ENCODE data around the gene APOBR. TPM values are rescaled to one million over a fixed set of nuclear protein-coding genes. Genes with fewer than 3 reads are reported as not detected.
A peak's percentile ranks its signal among the peaks of the same experiment; 100 is the strongest.

APOBR gene
- total and polyA plus RNA-seq, 2 of the 13 experiments (the other 11 are each of a cell fraction or from before 2014, with no cell fraction given): 0.03 TPM; not detected in 1

DNA sequence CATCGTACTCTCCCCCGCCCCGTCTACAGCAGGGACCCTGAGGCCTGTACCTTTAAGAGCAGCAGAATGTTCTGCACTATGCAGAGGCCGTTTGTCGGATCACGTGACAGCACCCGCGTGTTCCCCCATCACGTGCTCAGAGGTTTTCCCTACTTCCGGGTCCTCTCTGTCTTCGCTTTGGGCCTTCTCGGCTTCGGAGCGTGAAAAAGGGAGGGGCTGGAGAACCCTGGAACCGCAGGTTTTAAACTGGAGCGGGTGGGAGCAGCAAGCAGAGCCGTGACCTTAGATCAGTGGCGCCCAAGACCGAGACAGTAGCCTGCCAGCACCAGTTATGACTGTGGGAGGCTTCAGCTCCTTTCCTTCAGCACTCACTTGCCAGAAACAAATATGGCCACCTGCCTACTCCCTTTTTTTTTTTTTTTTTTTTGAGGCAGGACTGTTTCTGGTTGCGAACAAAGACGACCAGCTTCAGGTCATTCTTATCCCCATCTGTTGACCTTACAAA lies 2.4 kb upstream of the APOBR start, which contains the start of gene CLN3 (continued):
- TF ChIP-seq, protein P1, sequence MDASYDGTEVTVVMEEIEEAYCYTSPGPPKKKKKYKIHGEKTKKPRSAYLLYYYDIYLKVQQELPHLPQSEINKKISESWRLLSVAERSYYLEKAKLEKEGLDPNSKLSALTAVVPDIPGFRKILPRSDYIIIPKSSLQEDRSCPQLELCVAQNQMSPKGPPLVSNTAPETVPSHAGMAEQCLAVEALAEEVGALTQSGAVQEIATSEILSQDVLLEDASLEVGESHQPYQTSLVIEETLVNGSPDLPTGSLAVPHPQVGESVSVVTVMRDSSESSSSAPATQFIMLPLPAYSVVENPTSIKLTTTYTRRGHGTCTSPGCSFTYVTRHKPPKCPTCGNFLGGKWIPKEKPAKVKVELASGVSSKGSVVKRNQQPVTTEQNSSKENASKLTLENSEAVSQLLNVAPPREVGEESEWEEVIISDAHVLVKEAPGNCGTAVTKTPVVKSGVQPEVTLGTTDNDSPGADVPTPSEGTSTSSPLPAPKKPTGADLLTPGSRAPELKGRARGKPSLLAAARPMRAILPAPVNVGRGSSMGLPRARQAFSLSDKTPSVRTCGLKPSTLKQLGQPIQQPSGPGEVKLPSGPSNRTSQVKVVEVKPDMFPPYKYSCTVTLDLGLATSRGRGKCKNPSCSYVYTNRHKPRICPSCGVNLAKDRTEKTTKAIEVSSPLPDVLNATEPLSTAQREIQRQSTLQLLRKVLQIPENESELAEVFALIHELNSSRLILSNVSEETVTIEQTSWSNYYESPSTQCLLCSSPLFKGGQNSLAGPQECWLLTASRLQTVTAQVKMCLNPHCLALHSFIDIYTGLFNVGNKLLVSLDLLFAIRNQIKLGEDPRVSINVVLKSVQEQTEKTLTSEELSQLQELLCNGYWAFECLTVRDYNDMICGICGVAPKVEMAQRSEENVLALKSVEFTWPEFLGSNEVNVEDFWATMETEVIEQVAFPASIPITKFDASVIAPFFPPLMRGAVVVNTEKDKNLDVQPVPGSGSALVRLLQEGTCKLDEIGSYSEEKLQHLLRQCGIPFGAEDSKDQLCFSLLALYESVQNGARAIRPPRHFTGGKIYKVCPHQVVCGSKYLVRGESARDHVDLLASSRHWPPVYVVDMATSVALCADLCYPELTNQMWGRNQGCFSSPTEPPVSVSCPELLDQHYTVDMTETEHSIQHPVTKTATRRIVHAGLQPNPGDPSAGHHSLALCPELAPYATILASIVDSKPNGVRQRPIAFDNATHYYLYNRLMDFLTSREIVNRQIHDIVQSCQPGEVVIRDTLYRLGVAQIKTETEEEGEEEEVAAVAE (CRISPR knock-in tag; IDR thresholded peaks at IDR 0.05; ENCODE audit: borderline replicate concordance): peak; percentile 53; the same call in 1 of the 2 replicates
- TF ChIP-seq MIER3 (CRISPR knock-in tag; IDR thresholded peaks at IDR 0.05; ENCODE audit: borderline replicate concordance) (peak; percentile 40; the same call in 1 of the 2 replicates), PRMT3 (CRISPR knock-in tag; IDR thresholded peaks at IDR 0.05; ENCODE audit: borderline replicate concordance, low read depth) (no peak), CBX5 (CRISPR knock-in tag; IDR thresholded peaks at IDR 0.05; ENCODE audit: borderline replicate concordance) (0 out of 2 replicates have a peak, but pooled peaks have one; percentile 34), SALL2 (CRISPR knock-in tag; IDR thresholded peaks at IDR 0.05) (no peak; the same call in 1 of the 2 replicates), ZNF451 (CRISPR knock-in tag; IDR thresholded peaks at IDR 0.05) (no peak), JUN (CRISPR knock-in tag; IDR thresholded peaks at IDR 0.05) (no peak), ZNF614 (CRISPR knock-in tag; IDR thresholded peaks at IDR 0.05; ENCODE audit: borderline replicate concordance) (peak; percentile 73), ZNF781 (CRISPR knock-in tag; IDR thresholded peaks at IDR 0.05; ENCODE audit: borderline replicate concordance, not compliant biosample characterization) (no peak), RNF2 (conservative IDR thresholded peaks at IDR 0.05; ENCODE audit: low read depth) (peak; percentile 96), NFKBIZ (CRISPR knock-in tag; IDR thresholded peaks at IDR 0.05) (no peak), REL (CRISPR knock-in tag; conservative IDR thresholded peaks at IDR 0.05) (no peak), FOXM1 (CRISPR knock-in tag; IDR thresholded peaks at IDR 0.05) (no peak), ZNF292 (CRISPR knock-in tag; IDR thresholded peaks at IDR 0.05; ENCODE audit: borderline replicate concordance, low read depth) (no peak), ZNF33B (CRISPR knock-in tag; IDR thresholded peaks at IDR 0.05) (no peak), XRCC5 (optimal IDR thresholded peaks at IDR 0.05; ENCODE audit: low read length) (no peak), PHF21A (CRISPR knock-in tag; IDR thresholded peaks at IDR 0.05) (peak; percentile 71; the same call in 1 of the 2 replicates), ZNF720 (CRISPR knock-in tag; IDR thresholded peaks at IDR 0.05) (no peak), ZNF317 (CRISPR knock-in tag; IDR thresholded peaks at IDR 0.05) (no peak; the same call in 1 of the 2 replicates)
- TF ChIP-seq, protein P2, sequence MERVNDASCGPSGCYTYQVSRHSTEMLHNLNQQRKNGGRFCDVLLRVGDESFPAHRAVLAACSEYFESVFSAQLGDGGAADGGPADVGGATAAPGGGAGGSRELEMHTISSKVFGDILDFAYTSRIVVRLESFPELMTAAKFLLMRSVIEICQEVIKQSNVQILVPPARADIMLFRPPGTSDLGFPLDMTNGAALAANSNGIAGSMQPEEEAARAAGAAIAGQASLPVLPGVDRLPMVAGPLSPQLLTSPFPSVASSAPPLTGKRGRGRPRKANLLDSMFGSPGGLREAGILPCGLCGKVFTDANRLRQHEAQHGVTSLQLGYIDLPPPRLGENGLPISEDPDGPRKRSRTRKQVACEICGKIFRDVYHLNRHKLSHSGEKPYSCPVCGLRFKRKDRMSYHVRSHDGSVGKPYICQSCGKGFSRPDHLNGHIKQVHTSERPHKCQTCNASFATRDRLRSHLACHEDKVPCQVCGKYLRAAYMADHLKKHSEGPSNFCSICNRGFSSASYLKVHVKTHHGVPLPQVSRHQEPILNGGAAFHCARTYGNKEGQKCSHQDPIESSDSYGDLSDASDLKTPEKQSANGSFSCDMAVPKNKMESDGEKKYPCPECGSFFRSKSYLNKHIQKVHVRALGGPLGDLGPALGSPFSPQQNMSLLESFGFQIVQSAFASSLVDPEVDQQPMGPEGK (CRISPR knock-in tag; IDR thresholded peaks at IDR 0.05): peak; percentile 45; the same call in 1 of the 2 replicates
- TF ChIP-seq, protein P3, sequence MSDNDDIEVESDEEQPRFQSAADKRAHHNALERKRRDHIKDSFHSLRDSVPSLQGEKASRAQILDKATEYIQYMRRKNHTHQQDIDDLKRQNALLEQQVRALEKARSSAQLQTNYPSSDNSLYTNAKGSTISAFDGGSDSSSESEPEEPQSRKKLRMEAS (IDR thresholded peaks at IDR 0.05): peak; percentile 97
- TF ChIP-seq, protein P4, sequence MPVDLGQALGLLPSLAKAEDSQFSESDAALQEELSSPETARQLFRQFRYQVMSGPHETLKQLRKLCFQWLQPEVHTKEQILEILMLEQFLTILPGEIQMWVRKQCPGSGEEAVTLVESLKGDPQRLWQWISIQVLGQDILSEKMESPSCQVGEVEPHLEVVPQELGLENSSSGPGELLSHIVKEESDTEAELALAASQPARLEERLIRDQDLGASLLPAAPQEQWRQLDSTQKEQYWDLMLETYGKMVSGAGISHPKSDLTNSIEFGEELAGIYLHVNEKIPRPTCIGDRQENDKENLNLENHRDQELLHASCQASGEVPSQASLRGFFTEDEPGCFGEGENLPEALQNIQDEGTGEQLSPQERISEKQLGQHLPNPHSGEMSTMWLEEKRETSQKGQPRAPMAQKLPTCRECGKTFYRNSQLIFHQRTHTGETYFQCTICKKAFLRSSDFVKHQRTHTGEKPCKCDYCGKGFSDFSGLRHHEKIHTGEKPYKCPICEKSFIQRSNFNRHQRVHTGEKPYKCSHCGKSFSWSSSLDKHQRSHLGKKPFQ (CRISPR knock-in tag; IDR thresholded peaks at IDR 0.05; ENCODE audit: insufficient replicate concordance): peak; percentile 62
- TF ChIP-seq, protein P5, sequence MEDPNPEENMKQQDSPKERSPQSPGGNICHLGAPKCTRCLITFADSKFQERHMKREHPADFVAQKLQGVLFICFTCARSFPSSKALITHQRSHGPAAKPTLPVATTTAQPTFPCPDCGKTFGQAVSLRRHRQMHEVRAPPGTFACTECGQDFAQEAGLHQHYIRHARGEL (CRISPR knock-in tag; IDR thresholded peaks at IDR 0.05): no peak

All from HepG2 (cell line).